ENCODE data around the gene FN3KRP.

GRCh38 chr17:82702231-82702927, 14.1 kb upstream of the FN3KRP start:
- TF ChIP-seq POLR2AphosphoS5 (IDR thresholded peaks at IDR 0.05; ENCODE audit: low read length), result no peak
- no peak for TF ChIP-seq CTCF (IDR thresholded peaks at IDR 0.05 in 2 of 3, conservative IDR thresholded peaks at IDR 0.05 in 1 of 3; ENCODE audit: control insufficient read depth in 2 of 3, extremely low read depth in 1 of 3, insufficient read depth in 1 of 3, low read depth in 3 of 3, low read length in 3 of 3)
- no peak for TF ChIP-seq NFIC (IDR thresholded peaks at IDR 0.05; ENCODE audit: low read depth, low read length)
- no peak for TF ChIP-seq ATF2 (IDR thresholded peaks at IDR 0.05; ENCODE audit: low read length)
- TF ChIP-seq EZH2 (IDR thresholded peaks at IDR 0.05; ENCODE audit: borderline replicate concordance, control insufficient read depth, low read depth, low read length), result no peak
- TF ChIP-seq IRF4 (IDR thresholded peaks at IDR 0.05; ENCODE audit: low read depth, low read length), result no peak

Measured in GM12878 (cell line).